HEK293T (cell line): ENCODE results near the gene PSAT1.

Source experiments
- CTCF ChIA-PET: fragments of 350-600 bp; formaldehyde crosslinking; extraction: SDS; loops from one replicate; lab custom pipeline; 2021; ENCODE audit warnings: antibody characterized with exemption, inconsistent platforms; lab: Yijun Ruan, JAX
- POLR2A ChIA-PET: fragments of 350-600 bp; formaldehyde crosslinking; extraction: SDS; loops from one replicate; lab custom pipeline; 2020; ENCODE audit warnings: antibody characterized with exemption, inconsistent platforms; lab: Yijun Ruan, JAX
- DNase-seq: peaks from one replicate; pipeline ENCODE4 v3.0.0; 2012; ENCODE audit warnings: mixed read lengths; ENCODE audit errors: extremely low spot score
- ARNT ChIP-seq: fragments of 450-650 bp; IDR thresholded peaks from 2 replicates; pipeline ENCODE4 v1.6.1; 2017; ENCODE audit warnings: mild to moderate bottlenecking
- BHLHE40 ChIP-seq: fragments of 450-650 bp; IDR thresholded peaks from 2 replicates; pipeline ENCODE4 v1.6.1; 2016; ENCODE audit warnings: mild to moderate bottlenecking, moderate library complexity, borderline replicate concordance
- CTBP1 ChIP-seq: fragments of 450-650 bp; IDR thresholded peaks from 2 replicates; pipeline ENCODE4 v1.6.1; 2016; ENCODE audit warnings: borderline replicate concordance
- ELF4 ChIP-seq: fragments of 450-650 bp; IDR thresholded peaks from 2 replicates; pipeline ENCODE4 v1.6.1; 2017; ENCODE audit warnings: antibody characterized with exemption
- FOXA1 ChIP-seq: fragments of 450-650 bp; IDR thresholded peaks from 2 replicates; pipeline ENCODE4 v1.6.1; 2016; ENCODE audit warnings: mild to moderate bottlenecking
- FOXK2 ChIP-seq: fragments of 450-650 bp; IDR thresholded peaks from 2 replicates; pipeline ENCODE4 v1.6.1; 2016; ENCODE audit warnings: mild to moderate bottlenecking
- FOXM1 ChIP-seq: fragments of 450-650 bp; IDR thresholded peaks from 2 replicates; pipeline ENCODE4 v1.6.1; 2017; ENCODE audit warnings: mild to moderate bottlenecking, borderline replicate concordance
- HDGF ChIP-seq: fragments of 450-650 bp; IDR thresholded peaks from 2 replicates; pipeline ENCODE4 v1.6.1; 2017; ENCODE audit warnings: antibody characterized with exemption, borderline replicate concordance
- L3MBTL2 ChIP-seq: fragments of 450-650 bp; conservative IDR thresholded peaks from 2 replicates; pipeline ENCODE4 v1.6.1; 2016; ENCODE audit warnings: mild to moderate bottlenecking
- LEF1 ChIP-seq: fragments of 450-650 bp; IDR thresholded peaks from 2 replicates; pipeline ENCODE4 v1.6.1; 2017; ENCODE audit warnings: mild to moderate bottlenecking, borderline replicate concordance
- NFRKB ChIP-seq: fragments of 450-650 bp; IDR thresholded peaks from 2 replicates; pipeline ENCODE4 v1.6.1; 2016; ENCODE audit warnings: mild to moderate bottlenecking, moderate library complexity
- SP1 ChIP-seq: fragments of 450-650 bp; IDR thresholded peaks from 2 replicates; pipeline ENCODE4 v1.6.1; 2017
- SUZ12 ChIP-seq: fragments of 450-650 bp; IDR thresholded peaks from 2 replicates; pipeline ENCODE4 v1.6.1; 2016; ENCODE audit warnings: mild to moderate bottlenecking
- TARDBP ChIP-seq: fragments of 450-650 bp; IDR thresholded peaks from 2 replicates; pipeline ENCODE4 v1.6.1; 2016
- ZNF384 ChIP-seq: fragments of 450-650 bp; IDR thresholded peaks from 2 replicates; pipeline ENCODE4 v1.6.1; 2016
- TF ChIP-seq, protein P1 (sequence below): fragments of 450-650 bp; IDR thresholded peaks from 2 replicates; pipeline ENCODE4 v1.6.1; 2016

PSAT1 gene

DNA sequence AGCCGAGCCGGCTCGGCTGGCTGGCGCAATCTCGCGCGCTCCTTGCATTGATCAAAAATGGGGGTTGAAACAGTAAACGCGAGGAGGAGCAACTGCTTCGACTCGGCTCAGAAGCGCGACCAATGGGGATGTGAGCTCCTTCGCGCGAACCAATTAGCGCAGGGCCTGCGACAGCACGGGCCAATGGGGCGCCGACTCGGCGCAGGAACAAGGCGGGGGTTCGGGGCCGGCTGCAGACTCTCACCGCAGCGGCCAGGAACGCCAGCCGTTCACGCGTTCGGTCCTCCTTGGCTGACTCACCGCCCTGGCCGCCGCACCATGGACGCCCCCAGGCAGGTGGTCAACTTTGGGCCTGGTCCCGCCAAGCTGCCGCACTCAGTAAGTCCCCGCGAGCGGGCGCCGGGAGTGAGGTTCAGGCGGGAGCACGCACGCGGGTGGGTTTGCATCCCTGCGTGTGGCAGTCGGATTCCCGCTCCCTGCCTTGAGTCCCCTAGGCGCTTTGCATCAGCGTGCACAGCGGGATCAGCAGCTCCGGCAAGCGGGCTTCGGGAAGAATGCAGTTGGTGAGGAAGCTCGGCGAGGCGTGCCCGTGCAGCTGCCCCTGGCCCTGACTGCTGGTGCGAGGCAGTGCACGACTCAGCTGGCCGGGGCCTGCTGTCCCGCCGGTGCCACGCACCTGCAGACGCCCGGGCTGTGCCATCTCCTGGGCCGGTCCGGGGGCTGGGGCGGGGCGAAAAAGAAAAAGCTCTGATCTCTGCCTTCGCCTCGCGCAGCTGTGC lies at the start of gene PSAT1:
Gene PSAT1 (plus strand): TSS at position 233 of the 779 bp plus-strand sequence. CDS start 86 bp downstream, at position 319.
- DNase-seq, result peak; percentile 95
- TF ChIP-seq FOXM1 (no peak), ELF4 (peak; percentile 43; the same call in 1 of the 2 replicates), L3MBTL2 (peak; percentile 87)
- POLR2A ChIA-PET, result interaction anchor here (0.6 to 2.3 kb wide), 25 partner anchors 9 to 1274 kb away, joined by 3 to 20 read pairs (median 5); partner anchors contain the start of genes CEP78 and TLE4
- CTCF ChIA-PET, result interaction anchor here (0.5 to 1.1 kb wide), 2 partner anchors 69 to 1438 kb away, joined by 3 read pairs; no protein-coding TSS in a partner anchor

DNA sequence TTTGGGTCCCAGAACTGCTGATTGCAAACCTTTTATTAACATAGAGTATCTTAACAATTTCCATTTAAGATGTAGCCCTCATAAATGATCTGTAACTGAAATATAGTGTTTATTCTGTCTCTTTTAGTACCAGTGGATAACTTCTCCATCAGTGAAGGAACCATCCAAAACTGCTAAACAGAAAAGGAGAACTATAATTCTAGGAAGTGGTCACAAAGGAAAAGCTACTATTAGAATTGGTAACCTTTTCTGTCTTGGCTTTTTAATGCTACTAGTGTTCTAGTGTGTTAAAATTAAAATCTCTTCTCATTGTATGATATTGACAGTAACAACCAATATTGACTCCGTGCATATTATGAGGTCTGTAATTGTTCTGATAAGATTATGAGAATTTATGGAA lies 48.3 kb upstream of the PSAT1 start:
- ChIA-PET POLR2A (no interaction called here), CTCF (no interaction called here)
- TF ChIP-seq ZNF384 (no peak), ELF4 (no peak), LEF1 (no peak), CTBP1 (no peak), FOXK2 (no peak), HDGF (no peak), NFRKB (no peak), FOXA1 (no peak)
- no peak for DNase-seq

DNA sequence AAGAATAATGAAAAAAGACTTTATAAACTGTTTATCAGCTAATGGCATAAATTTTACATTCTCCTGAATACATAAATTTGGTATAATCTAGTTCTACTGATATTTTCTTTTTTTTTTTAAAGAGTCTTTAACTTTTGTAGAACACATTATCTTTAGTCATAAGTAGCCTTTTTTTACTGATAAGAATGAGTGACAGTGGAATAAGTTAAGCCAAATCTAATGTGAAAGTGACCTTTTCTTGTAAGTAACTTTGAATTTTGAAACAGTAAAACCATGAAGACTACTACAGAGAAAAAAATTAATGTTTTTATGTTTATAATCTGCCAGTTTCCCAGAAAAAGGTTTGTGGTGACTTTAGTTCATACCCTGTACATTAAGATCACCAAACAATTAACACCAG lies 47.4 kb upstream of the PSAT1 start:
- POLR2A ChIA-PET, result no interaction called here

DNA sequence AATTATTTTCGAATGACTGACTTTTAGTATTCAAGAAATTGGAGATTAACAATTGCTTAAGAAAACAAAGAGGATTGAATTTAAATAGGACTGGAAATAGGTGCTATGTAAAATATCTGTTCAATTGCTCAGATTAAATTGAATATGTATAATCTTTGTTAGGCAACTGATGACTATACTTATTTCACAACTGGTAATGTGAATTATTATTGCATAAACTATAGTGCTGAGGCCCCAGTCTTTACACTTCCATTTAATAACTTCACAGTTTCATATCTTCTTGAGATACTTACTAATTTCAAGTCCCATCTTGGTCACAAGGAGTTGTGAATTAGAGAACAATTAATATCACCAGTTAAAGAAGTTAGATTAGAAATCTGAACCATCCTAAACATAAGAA lies 44.3 kb upstream of the PSAT1 start:
- DNase-seq, result no peak
- ChIA-PET CTCF (no interaction called here), POLR2A (no interaction called here)
- TF ChIP-seq TARDBP (no peak), FOXK2 (no peak), FOXM1 (no peak), CTBP1 (no peak), ARNT (no peak), HDGF (no peak), BHLHE40 (no peak), FOXA1 (no peak), ZNF384 (no peak), ELF4 (no peak)

More for the DNA sequence above, 47.4 kb upstream of the PSAT1 start:
- no peak for DNase-seq
- CTCF ChIA-PET, result no interaction called here
- no peak for TF ChIP-seq SP1
- no peak for TF ChIP-seq LEF1
- TF ChIP-seq FOXM1, result no peak
- TF ChIP-seq FOXA1, result no peak
- no peak for TF ChIP-seq CTBP1
- TF ChIP-seq, protein P1, sequence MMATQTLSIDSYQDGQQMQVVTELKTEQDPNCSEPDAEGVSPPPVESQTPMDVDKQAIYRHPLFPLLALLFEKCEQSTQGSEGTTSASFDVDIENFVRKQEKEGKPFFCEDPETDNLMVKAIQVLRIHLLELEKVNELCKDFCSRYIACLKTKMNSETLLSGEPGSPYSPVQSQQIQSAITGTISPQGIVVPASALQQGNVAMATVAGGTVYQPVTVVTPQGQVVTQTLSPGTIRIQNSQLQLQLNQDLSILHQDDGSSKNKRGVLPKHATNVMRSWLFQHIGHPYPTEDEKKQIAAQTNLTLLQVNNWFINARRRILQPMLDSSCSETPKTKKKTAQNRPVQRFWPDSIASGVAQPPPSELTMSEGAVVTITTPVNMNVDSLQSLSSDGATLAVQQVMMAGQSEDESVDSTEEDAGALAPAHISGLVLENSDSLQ, result no peak
- TF ChIP-seq NFRKB, result no peak

DNA sequence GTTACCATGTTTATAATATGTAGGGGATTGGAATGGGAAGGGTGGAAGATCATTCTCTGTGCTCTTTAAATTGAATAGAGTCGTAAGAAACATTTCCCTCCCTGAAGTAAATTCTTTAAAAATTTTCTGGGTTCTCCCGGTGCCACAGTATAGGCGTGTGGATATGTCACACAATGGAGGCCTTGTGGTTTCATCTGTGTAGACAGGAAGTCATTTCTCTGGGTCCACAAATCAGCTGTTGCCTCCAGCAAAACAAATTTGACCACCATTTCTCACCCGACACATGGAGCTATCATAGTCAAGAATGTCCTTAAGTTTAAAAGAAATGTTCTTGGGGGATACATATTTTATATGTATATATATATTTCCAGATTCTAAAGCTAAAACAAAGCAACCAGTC lies 43.6 kb upstream of the PSAT1 start:
- no peak for TF ChIP-seq ZNF384
- TF ChIP-seq ARNT, result no peak
- TF ChIP-seq, protein P1, result no peak
- TF ChIP-seq CTBP1, result no peak
- TF ChIP-seq NFRKB, result no peak
- TF ChIP-seq SUZ12, result no peak
- no peak for TF ChIP-seq L3MBTL2
- TF ChIP-seq FOXM1, result no peak
- TF ChIP-seq ELF4, result no peak
- no peak for TF ChIP-seq TARDBP
- TF ChIP-seq SP1, result no peak
- no peak for TF ChIP-seq FOXA1
- no peak for TF ChIP-seq LEF1
- TF ChIP-seq FOXK2, result no peak
- no peak for TF ChIP-seq HDGF
- TF ChIP-seq BHLHE40, result no peak
- POLR2A ChIA-PET, result no interaction called here
- DNase-seq, result no peak
- CTCF ChIA-PET, result no interaction called here

DNA sequence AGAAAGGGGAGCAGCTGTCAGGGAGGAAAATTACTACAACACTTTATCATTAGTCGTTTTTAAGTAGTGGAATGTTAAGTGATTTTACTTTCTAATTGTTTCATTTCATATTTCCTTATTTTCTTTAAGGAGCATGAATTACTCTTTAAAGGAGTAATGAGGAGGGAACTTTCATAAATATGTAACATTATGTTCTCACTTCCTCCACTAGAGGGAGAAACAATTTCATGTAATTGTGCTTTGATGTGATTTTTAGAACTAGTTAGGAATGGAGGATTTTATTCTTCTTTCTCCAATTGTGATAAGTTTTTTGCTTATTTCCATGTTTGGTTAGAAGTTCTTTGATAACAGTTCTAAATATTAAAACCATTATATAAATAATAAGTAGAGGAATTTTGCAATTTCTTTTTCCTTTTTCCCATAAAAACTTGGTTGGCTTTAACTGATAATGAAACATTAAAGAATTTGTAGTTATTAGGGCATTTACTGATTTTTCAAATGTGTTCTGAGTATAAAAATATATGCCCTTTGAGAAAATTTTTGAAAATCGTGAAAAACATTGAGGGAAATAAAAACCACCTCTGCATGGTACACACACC lies 35.4 kb upstream of the PSAT1 start:
- peak; percentile 12 for DNase-seq
- TF ChIP-seq SP1, result no peak
- TF ChIP-seq ZNF384, result no peak
- TF ChIP-seq FOXK2, result no peak
- TF ChIP-seq FOXM1, result no peak
- TF ChIP-seq FOXA1, result no peak
- no peak for TF ChIP-seq LEF1
- TF ChIP-seq TARDBP, result no peak
- no peak for TF ChIP-seq ARNT
- TF ChIP-seq NFRKB, result no peak
- TF ChIP-seq CTBP1, result no peak
- TF ChIP-seq, protein P1, result no peak
- TF ChIP-seq HDGF, result no peak
- TF ChIP-seq ELF4, result no peak
- no peak for TF ChIP-seq BHLHE40
- TF ChIP-seq L3MBTL2, result no peak
- no peak for TF ChIP-seq SUZ12
- CTCF ChIA-PET, result no interaction called here
- POLR2A ChIA-PET, result no interaction called here
